Endothelial cell of umbilical vein (primary cell): ENCODE data around the gene PPP5C. TPM values are rescaled to one million over a fixed set of nuclear protein-coding genes. Genes with fewer than 3 reads are reported as not detected.

Experiments used
- BruUV-seq: library from RNA; stranded (reverse); fragments of 400-500 nt; replicated peaks from 2 replicates; lab custom pipeline; 2021; lab: Mats Ljungman, UMichigan
- CTCF ChIA-PET: fragments of 300-600, 350-600 bp; sonication (Branson Sonifier 250); formaldehyde crosslinking; loops from one replicate; lab custom pipeline; 2021; ENCODE audit warnings: antibody characterized with exemption, inconsistent platforms; lab: Charles Lee
- POLR2A ChIA-PET: fragments of 300-600, 350-600 bp; sonication (Branson Sonifier 250); formaldehyde crosslinking; loops from one replicate; lab custom pipeline; 2021; ENCODE audit warnings: antibody characterized with exemption, inconsistent platforms; lab: Charles Lee
- DNase-seq: peaks from one replicate; pipeline ENCODE4 v3.0.0-alpha.2; 2011; ENCODE audit warnings: low read depth, low spot score
- FAIRE-seq: peaks from 2 replicates; lab custom pipeline; 2011; peaks lifted over from hg19 to GRCh38; lab: Jason Lieb, UNC
- H2AFZ ChIP-seq: 2 replicates; pipeline ENCODE4 v1.6.0; 2012; ENCODE audit warnings: low read depth, low read length, control low read depth, inconsistent platforms
- H3K27ac ChIP-seq: 2 replicates; pipeline ENCODE4 v1.5.1; 2011; ENCODE audit warnings: low read depth, mild to moderate bottlenecking, control low read depth, low read length, moderate library complexity; ENCODE audit not compliant: insufficient read depth
- H3K27me3 ChIP-seq, 2 experiments: 2 replicates each; pipeline versions ENCODE4 v1.6.0 to v1.6.1; 2011; ENCODE audit warnings: low read length in 2 of 2, mixed read lengths in 1 of 2; ENCODE audit not compliant: control insufficient read depth in 2 of 2, insufficient read depth in 2 of 2
- H3K36me3 ChIP-seq, 2 experiments: 2 replicates in 1 of 2; 3 replicates in 1 of 2; pipeline ENCODE4 v1.5.1; 2011; ENCODE audit warnings: low read length in 2 of 2, mild to moderate bottlenecking in 1 of 2, moderate library complexity in 1 of 2; ENCODE audit not compliant: control insufficient read depth in 2 of 2, insufficient read depth in 2 of 2; ENCODE audit errors: extremely low read depth in 1 of 2
- H3K4me1 ChIP-seq: 3 replicates; pipeline ENCODE4 v1.5.1; 2011; ENCODE audit warnings: mild to moderate bottlenecking, low read length; ENCODE audit not compliant: control insufficient read depth, insufficient read depth; ENCODE audit errors: extremely low read depth
- H3K4me2 ChIP-seq: 2 replicates; pipeline ENCODE4 v1.6.1; 2011; ENCODE audit warnings: low read length, control low read depth, mixed read lengths; ENCODE audit not compliant: insufficient read depth
- H3K4me3 ChIP-seq, 3 experiments: fragments of 200-600 bp in 1 of 3; sonication (generic), shearing (Covaris generic) in 1 of 3; replicated peaks in 1 of 3; 2 replicates each; pipeline ENCODE4 v1.5.1; 2011 to 2016; ENCODE audit warnings: control low read depth in 3 of 3, low read length in 3 of 3, mild to moderate bottlenecking in 2 of 3, inconsistent platforms in 1 of 3, low read depth in 1 of 3, moderate library complexity in 1 of 3; ENCODE audit not compliant: insufficient read depth in 1 of 3
- H3K79me2 ChIP-seq: 2 replicates; pipeline ENCODE4 v1.6.0; 2012; ENCODE audit warnings: low read length, inconsistent platforms; ENCODE audit not compliant: control insufficient read depth, insufficient read depth
- H3K9ac ChIP-seq: replicated peaks from 2 replicates; pipeline ENCODE3; 2011; ENCODE audit warnings: low read length, control low read depth; ENCODE audit not compliant: insufficient read depth; ENCODE audit errors: extremely low read depth
- H3K9me1 ChIP-seq: replicated peaks from 3 replicates; pipeline ENCODE4 v1.6.0; 2011; ENCODE audit warnings: mild to moderate bottlenecking, low read length; ENCODE audit not compliant: control insufficient read depth, insufficient read depth; ENCODE audit errors: extremely low read depth
- H3K9me3 ChIP-seq: replicated peaks from 2 replicates; pipeline ENCODE4 v1.5.1; 2012; ENCODE audit warnings: low read length, inconsistent platforms; ENCODE audit not compliant: control insufficient read depth, insufficient read depth
- H4K20me1 ChIP-seq: replicated peaks from 2 replicates; pipeline ENCODE3; 2011; ENCODE audit warnings: mild to moderate bottlenecking, low read length; ENCODE audit not compliant: control insufficient read depth, insufficient read depth; ENCODE audit errors: extremely low read depth
- CTCF ChIP-seq, 2 donors: IDR thresholded peaks; 1 replicate in 1 of 2; 2 replicates in 1 of 2; pipeline ENCODE4 v1.5.1; 2011; ENCODE audit warnings: low read length in 2 of 2, mild to moderate bottlenecking in 2 of 2, moderate library complexity in 2 of 2, control low read depth in 1 of 2, inconsistent platforms in 1 of 2, low read depth in 1 of 2; ENCODE audit not compliant: insufficient read depth in 1 of 2; ENCODE audit errors: extremely low read depth in 1 of 2
- EZH2 ChIP-seq: IDR thresholded peaks from 2 replicates; pipeline ENCODE4 v1.6.1; 2012; ENCODE audit warnings: borderline replicate concordance, low read depth, mild to moderate bottlenecking, moderate library complexity, low read length, inconsistent platforms; ENCODE audit not compliant: severe bottlenecking
- FOS ChIP-seq: IDR thresholded peaks from 2 replicates; pipeline ENCODE4 v1.6.1; 2011; ENCODE audit warnings: mild to moderate bottlenecking, low read length, moderate library complexity, borderline replicate concordance; ENCODE audit not compliant: insufficient read depth
- GATA2 ChIP-seq: IDR thresholded peaks from 2 replicates; pipeline ENCODE4 v1.7.0; 2011; ENCODE audit warnings: low read depth, mild to moderate bottlenecking, moderate library complexity, mixed read lengths, low read length; ENCODE audit not compliant: insufficient read length, insufficient read depth
- JUN ChIP-seq: IDR thresholded peaks from 2 replicates; pipeline ENCODE4 v1.6.1; 2011; ENCODE audit warnings: borderline replicate concordance, low read depth; ENCODE audit not compliant: insufficient read length, insufficient read depth
- MAX ChIP-seq: IDR thresholded peaks from 2 replicates; pipeline ENCODE4 v1.6.1; 2011; ENCODE audit not compliant: insufficient read depth, insufficient read length
- MYC ChIP-seq: IDR thresholded peaks from one replicate; pipeline ENCODE4 v1.6.1; 2011; ENCODE audit warnings: mild to moderate bottlenecking, low read depth, low read length
- POLR2A ChIP-seq: IDR thresholded peaks from 2 replicates; pipeline ENCODE4 v1.6.1; 2012; ENCODE audit warnings: low read depth, mild to moderate bottlenecking, control low read depth, low read length
- POLR2AphosphoS5 ChIP-seq: IDR thresholded peaks from 2 replicates; pipeline ENCODE4 v1.6.1; 2012; ENCODE audit warnings: low read depth, mild to moderate bottlenecking, control low read depth, low read length, moderate library complexity; ENCODE audit not compliant: insufficient read depth
- dilution Hi-C: fragments of 300-500 bp; cut with MboI; formaldehyde crosslinking; loops from one replicate; pipeline ENCODE4 v1.15.0; 2019; ENCODE audit warnings: low sequenced_read_pairs; ENCODE audit not compliant: extremely low pct_ligation_motif_present
- intact Hi-C: fragments of 100-400 bp; cut with micrococcal nuclease; formaldehyde crosslinking; loops from one replicate; pipeline ENCODE4 v1.10.0; 2022
- polyA plus RNA-seq, 4 experiments: library from polyadenylated mRNA; depleted of rRNA in 3 of 4; stranded (reverse) in 3 of 4; unstranded in 1 of 4; fragments of >200 nt; gene quantifications; 2 replicates each; pipeline versions ENCODE4 v1.2.1 to v1.2.3, GENCODE V29; 2011 to 2012; ENCODE audit warnings: missing spikeins in 1 of 4
- total RNA-seq: library from RNA; stranded (reverse); gene quantifications from 2 replicates; pipeline ENCODE4 v1.2.3, GENCODE V29; 2021

Gene PPP5C
- total and polyA plus RNA-seq, 2 donors (not counting 3 experiments of a cell fraction or from before 2014, with no cell fraction given): 114 to 172 TPM

- H3K9ac ChIP-seq: no peak overlapping the region
- ChIA-PET CTCF (no interaction called here), POLR2A (no interaction called here)
- H3K27ac ChIP-seq: no peak overlapping the region
- peaks cover 11 to 15% of the 10 kb centered on the region in 2 experiments for H3K36me3 ChIP-seq
- no peaks in the 10 kb centered on the region for H3K9me3 ChIP-seq
- intact Hi-C loops (no loop called here), dilution Hi-C loops (no loop called here)
- H3K9me1 ChIP-seq: no peaks in the 10 kb centered on the region
- no peaks in the 10 kb centered on the region for H3K27me3 ChIP-seq
- H3K4me2 ChIP-seq: no peak overlapping the region
- no TSS peak for BruUV-seq
- no peak overlapping the region for H3K4me3 ChIP-seq
- H3K79me2 ChIP-seq: peaks cover 55% of the 10 kb centered on the region
- no peak for DNase-seq
- no peaks in the 10 kb centered on the region for H3K4me1 ChIP-seq
- TF ChIP-seq JUN: no peak
- TF ChIP-seq POLR2AphosphoS5: no peak
- TF ChIP-seq CTCF (IDR thresholded peaks at IDR 0.05; ENCODE audit: extremely low read depth in 1 of 2, insufficient read depth in 1 of 2, low read depth in 1 of 2, low read length in 2 of 2): no peak
- no peak for TF ChIP-seq FOS
- TF ChIP-seq MYC: no peak
- TF ChIP-seq MAX: no peak
- TF ChIP-seq POLR2A: no peak
- no peak for TF ChIP-seq GATA2
- no peak for TF ChIP-seq EZH2
- no peak overlapping the region for H2AFZ ChIP-seq
- FAIRE-seq: no peak
- no peaks in the 10 kb centered on the region for H4K20me1 ChIP-seq
Measured at GRCh38 chr19:46365561-46365960, 18.7 kb downstream of the PPP5C start.
